Stimulated activated CD8-positive, alpha-beta memory T cell treated with anti-CD3 and anti-CD28 coated beads, Interleukin-2, amount 100 ng/mL, for 48 hours (primary cell): ENCODE data around the gene ZBTB38.

Experiments used
- DNase-seq, 2 donors: peaks; one replicate each; pipeline ENCODE4 v3.0.0-alpha.2; 2020; ENCODE audit warnings: low read depth in 2 of 2

The ZBTB38 gene

GRCh38 chr3:141368062-141368924 is at the start of gene ZBTB38:
TSS of gene ZBTB38 (plus strand) at chr3:141368504. CDS start at chr3:141442389, 73,885 bp downstream.
- no peak for DNase-seq

GRCh38 chr3:141320399-141321108 is 47.8 kb upstream of the ZBTB38 start:
- no peak for DNase-seq

- no peak for DNase-seq
Measured at GRCh38 chr3:141321109-141321497, 47.2 kb upstream of the ZBTB38 start.

GRCh38 chr3:141323936-141324704 is 44.2 kb upstream of the ZBTB38 start:
- DNase-seq = no peak

- no peak for DNase-seq
Measured at GRCh38 chr3:141326123-141326522, 42.2 kb upstream of the ZBTB38 start.

- DNase-seq = no peak
Measured at GRCh38 chr3:141326626-141327025, 41.7 kb upstream of the ZBTB38 start.

- DNase-seq = no peak
Measured at GRCh38 chr3:141328286-141329166, 39.8 kb upstream of the ZBTB38 start.

GRCh38 chr3:141330235-141330634 is 38.1 kb upstream of the ZBTB38 start:
- no peak for DNase-seq

GRCh38 chr3:141330718-141331376 is 37.5 kb upstream of the ZBTB38 start:
- no peak for DNase-seq

GRCh38 chr3:141331377-141332318 is 36.7 kb upstream of the ZBTB38 start:
- no peak for DNase-seq

GRCh38 chr3:141332416-141332815 is 35.9 kb upstream of the ZBTB38 start:
- no peak for DNase-seq

- no peak for DNase-seq
Measured at GRCh38 chr3:141333836-141334626, 34.3 kb upstream of the ZBTB38 start.

GRCh38 chr3:141334627-141335250 is 33.6 kb upstream of the ZBTB38 start:
- DNase-seq = no peak

GRCh38 chr3:141335531-141336061 is 32.7 kb upstream of the ZBTB38 start:
- DNase-seq = no peak

GRCh38 chr3:141336672-141337522 is 31.4 kb upstream of the ZBTB38 start:
- DNase-seq = no peak

GRCh38 chr3:141337523-141337854 is 30.8 kb upstream of the ZBTB38 start:
- no peak for DNase-seq

GRCh38 chr3:141337991-141338390 is 30.3 kb upstream of the ZBTB38 start:
- DNase-seq = no peak
